Activated gamma-delta T cell treated with Interleukin-2 at 50 U/mL for 16 hours (primary cell): ENCODE results near the gene E2F1.

Experiments
- DNase-seq: peaks from one replicate; pipeline ENCODE4 v3.0.0-alpha.2; 2020

E2F1 gene

DNA sequence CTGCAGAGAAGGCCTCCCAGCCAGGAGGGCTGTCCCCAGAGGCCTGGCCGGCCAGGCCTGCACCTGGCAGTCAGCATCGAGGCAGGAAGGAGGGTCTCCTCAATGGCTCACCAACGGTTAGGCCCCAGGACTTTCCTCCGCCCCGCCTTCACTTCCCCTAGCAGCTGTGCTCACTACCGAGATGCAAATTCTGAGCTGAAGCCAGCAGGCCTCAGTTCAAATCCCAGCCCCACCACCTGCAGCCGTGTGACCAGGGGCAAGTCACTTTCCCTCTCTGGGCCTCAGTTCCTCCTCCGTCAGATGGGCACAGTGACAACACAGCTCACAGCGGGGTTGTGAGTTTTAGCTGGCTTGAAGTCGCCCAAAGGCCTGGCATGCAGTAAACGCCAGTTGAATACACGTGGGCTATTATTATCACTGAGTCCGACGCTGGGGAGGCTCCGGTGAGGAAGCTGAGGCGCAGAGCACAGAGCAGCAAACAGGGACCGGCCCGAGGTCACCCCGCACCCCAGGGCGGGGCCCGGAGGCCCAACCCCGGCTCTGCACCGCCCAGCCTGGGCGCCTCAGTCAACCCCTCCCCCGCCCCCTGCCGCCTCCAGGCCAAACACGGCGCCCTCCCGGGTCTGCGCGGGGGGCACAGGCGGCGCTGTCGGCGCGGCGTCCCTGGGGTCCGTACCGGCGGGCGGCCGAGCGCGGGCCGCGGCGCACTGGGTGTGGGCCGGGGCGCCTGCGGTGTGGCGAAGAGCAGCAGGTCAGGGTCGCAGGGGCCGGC, 671 bp downstream of the E2F1 start:
- no peak for DNase-seq

DNA sequence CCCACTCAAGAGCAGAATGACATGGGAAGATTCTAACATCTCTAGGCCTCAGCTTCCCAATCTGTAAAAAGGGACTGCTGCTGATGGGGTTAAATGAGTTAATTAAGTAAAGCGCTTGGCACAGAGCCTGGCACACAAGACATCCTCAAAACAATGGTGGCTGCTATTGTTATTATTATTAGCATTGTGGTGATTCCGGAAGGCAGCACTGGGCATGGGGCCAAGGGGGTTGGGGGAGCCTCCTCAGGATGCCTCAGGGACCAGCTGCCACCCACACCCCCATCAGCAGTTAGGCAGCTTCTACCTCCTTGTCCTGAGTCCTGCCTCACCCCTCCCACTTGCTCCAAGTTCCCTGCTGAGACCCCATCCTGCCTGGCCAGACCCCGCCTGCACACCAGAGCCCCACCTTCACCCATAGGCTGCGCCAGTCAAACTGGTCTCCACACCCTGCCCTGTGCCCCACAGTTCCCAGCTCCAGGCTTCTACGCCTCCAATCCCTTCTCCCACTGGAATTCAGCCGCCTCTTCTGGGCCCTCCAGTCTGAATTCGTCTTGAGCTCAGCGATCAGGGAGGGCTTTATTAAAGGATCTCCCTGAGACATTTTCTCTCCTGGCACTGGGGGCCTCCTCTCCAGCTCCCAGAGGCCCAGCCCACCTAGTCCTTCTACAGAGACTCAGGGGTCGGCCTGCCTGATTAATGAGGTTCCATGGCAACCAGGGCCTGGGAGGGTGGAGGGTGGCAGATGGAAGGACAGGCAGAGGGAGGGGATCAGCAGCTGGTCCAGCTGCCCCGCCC, 1.5 kb downstream of the E2F1 start:
- DNase-seq = no peak

DNA sequence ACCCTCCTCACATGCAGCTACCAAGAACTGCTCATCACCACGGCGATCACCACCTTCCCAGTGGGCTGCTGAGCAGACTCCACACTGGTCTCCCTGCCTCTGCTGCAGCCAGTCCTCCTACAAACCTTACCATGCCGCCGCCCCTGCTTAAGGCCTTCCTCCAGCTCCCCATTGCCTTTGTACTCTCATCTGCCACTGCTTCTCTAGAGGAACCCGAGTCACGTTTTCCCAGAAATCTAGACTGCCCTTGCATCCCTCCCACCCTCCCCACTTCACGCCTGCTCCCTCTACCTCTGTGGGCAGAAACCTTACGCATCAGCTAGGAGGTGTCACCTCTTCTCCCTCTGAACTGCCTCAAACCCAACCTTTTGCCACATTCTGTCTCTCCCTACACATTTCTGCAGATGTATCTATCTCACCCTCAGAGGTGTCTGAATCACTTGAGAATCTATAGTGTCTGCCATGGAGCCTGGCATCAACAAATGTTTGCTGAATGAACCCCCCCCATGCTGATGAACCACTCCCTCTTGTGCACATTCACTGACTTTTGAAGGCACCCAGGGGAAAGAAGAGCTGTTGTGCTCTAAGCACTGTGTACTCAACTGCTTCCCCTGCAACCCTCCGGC, 4.3 kb downstream of the E2F1 start:
- no peak for DNase-seq

DNA sequence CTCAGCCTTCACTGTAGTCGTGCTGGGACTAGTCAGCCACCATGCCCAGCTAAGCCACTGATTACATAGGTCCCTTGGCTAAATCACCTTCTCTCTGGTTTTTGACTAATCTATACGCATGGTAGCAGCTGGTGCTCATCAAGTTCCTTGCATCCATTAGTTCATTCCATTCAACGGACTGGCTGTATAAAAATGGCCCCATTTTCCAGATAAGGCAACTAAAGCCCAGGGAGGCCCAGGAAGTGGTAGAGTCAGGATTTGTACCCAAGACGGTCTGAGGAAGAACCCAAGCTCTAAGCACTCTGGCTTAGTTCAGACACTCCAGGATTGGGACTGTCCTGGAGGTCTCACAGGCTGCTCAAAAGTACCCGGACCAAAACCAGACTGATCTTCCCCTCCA, 4.9 kb downstream of the E2F1 start:
- DNase-seq = no peak

DNA sequence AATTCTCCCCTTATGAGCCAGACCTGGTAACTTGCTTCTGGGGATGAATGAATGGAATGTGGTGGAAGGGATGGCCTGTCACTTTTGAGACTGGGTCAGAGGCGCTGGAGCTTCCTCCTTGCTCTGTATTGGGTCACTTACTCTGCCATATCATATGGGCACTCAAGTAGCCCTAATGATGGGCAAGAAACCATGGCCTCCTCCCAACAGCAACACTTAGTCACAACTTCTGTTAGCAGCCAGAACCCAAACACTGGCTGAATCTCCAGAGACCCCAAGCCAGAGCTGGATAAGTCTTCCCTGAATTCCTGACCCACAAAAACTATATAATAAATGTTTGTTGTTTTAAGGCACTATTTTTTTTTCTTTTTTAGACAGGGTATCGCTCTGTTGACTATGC, 5.5 kb downstream of the E2F1 start:
- DNase-seq = no peak

DNA sequence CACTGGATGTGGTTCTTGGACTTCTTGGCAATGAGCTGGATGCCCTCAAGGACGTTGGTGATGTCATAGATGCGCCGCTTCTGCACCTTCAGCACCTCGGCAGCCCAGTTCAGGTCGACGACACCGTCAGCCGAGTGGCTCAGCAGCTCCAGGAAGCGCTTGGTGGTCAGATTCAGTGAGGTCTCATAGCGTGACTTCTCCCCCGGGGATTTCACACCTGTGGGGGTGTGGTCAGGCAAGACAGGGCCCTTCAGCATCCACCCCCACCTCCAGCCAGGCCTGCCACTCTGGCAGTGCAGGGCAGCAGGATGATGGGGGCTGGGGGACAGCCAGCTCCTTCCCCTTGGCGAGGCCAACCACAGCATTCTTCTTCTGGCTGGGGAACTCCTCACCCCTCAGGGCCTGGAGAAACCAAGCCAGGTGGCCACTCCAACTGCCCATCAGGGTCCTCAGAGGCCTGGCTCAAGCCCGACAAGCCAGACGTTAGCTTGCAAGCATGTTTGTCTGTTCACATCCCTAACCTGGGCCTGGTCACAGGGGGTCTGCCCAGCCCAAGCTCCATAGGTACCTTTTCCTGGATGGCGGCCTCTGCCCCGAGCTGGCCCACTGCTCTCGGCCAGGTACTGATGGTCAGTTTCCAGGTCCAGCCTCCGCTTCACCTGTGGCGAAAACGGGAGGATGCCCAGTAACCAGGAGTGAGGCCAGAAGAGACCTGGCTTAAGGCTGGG, 6.3 kb downstream of the E2F1 start:
- peak; percentile 66 for DNase-seq

DNA sequence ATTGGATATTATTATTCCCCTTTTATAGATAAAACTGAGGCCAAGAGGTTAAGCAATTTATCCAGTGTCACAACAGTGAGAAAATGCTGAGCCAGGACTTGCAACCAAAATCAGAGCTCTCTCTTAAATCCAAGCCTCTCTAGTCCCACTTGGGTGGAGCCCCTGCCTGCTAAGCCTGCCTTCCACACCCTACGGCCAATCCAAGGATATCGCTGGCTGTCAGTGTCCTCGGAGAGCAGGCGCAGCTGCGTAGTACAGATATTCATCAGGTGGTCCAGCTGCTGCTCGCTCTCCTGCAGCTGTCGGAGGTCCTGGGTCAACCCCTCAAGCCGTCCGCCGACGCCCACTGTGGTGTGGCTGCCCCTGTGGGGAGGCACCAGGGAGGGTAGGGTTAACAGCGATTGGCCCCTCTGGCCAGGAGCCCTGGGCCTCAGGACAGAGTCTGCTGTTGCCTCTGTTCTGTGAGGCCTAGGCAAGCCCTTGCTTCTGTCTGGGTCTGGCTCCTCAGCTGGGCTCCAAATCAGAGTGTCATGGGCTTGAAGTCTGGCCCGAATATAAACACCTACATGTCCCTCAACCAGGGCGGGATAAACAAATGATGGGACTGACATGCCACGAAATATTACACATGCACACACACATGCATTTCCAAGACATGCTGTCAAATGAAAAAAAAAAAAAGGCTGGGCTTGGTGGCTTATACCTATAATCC, 8.0 kb downstream of the E2F1 start:
- no peak for DNase-seq

DNA sequence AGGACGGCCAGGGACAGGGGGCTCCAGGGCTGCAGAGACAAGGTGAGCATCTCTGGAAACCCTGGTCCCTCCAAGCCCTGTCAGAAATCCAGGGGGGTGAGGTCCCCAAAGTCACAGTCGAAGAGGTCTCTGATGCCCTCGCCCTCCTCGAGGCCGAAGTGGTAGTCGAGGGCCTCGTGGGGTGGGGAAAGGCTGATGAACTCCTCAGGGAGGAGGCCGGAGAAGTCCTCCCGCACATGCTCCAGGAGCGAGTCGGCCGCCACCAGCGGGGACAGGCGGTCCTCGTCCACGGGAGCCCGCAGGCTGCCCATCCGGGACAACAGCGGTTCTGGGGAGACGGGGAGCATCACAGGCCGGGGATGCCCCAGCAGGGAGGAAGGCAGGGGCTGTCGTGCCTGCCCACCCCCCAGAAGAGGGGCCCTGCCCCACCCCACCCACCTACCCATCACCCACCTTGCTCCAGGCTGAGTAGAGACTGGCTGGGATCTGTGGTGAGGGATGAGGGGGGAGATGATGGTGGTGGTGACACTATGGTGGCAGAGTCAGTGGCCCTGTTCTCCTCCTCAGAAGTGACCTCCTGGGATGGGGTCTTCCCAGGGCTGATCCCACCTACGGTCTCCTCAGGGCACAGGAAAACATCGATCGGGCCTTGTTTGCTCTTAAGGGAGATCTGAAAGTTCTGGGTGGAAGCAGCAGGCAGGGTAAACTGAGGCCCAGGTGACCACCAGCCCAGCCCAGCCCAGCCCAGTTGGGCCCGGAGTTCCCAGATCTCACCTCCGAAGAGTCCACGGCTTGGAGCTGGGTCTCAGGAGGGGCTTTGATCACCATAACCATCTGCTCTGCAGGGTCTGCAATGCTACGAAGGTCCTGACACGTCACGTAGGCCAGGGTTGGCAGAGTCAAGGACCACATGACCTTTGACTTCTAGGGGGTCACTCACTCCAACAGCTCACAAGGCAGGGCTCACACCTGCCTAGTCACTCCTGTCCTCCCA, 9.2 kb downstream of the E2F1 start:
- no peak for DNase-seq

DNA sequence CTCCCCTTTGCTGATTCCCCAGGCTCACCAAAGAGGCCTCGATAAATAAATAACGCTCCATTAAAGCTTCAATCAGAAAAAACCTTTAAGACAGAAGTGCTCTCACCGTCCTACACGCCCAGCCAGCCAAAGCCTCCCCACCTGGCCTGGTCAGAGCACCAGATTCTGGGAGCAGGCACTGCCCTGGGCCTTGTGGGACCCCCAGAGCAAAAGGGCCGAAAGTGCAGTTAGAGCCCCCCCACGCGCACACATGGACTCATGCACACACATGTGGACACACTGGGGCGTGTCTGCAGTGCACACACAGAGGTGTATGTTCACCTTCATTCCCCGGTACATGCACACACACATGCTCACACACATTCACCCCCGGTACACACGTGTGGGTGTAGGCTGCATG, 10.1 kb downstream of the E2F1 start:
- no peak for DNase-seq

DNA sequence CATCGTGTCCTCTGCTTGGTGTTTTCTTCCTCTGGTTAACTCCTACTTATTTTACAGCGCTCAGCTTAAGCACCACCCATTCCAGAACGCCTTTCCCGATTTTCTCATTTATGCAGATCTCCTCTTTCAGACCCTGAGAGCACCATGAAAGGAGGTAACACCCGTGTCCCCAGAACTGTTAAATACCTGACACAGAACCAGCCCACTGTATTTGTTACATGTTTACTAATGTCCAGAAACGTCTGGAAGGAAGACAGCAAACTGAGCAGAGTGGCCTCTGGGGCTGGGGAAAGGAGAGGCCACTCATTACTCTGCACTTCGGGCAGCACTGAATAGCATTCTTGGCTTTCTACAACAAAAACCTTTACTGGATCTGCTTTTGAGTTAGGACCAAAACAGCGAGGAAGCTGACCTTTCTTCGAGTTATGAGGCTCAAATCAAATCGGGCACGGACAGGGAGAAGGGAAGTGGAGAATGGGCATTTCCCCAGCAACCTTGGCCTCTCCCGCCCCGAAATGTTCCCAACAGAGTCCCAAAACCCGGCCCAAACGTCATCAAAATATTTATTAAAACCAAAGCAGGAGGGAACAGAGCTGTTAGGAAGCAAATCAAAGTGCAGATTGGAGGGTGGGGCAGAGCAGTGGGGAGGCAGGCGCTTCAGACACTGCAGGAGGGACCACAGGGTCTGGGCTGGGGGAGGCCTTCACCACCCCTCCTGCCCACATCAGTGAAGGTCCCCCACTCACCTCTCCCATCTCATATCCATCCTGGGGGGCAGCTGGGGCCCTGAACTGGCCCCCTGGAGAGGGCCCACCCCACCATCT, 10.8 kb downstream of the E2F1 start:
- no peak for DNase-seq

DNA sequence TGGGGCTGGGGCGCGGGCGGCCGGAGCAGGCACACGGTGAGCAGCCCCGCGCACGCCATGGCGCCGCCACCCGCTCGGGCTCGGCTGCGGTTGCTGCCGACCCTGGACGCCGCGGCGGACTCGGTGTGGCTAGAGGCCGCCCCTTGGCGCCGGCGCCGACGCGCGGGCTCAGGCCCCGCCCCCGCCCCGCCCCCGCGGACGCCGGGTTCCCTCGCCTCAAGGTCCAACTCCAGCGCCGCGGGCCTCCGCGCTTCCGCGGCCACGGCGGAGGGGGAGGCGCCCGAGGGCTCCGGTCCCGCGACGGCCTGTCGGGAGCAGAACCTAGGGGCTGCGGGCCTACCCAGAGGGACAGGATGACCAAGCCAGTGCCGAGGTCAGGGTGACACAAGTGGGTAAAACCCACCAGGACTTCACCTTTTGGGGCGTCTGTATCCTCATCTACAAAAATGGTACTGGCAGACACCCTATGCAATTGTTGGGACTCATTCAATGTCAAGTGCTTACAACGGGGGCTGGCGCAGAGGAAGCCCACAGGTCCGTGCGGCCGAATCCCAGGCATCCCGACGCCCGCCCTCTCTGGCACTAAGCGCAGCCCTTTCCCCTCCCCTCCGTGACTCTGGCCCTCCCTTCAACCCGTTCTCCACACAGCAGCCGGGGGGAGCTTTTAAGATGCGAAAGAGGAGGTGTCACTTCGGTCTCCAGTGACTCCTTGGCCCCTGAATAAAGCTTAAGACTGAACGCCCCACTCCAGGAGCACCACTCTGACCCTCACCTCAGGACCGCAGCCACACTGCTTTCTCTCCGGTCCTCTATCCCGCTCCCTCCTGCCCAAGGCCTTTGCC, 11.7 kb downstream of the E2F1 start, which contains the start of gene NECAB3:
TSS of gene NECAB3 (minus strand) at position 135 of the 842 bp plus-strand sequence. CDS start at position 59, 76 bp downstream.
- peak; percentile 51 for DNase-seq

DNA sequence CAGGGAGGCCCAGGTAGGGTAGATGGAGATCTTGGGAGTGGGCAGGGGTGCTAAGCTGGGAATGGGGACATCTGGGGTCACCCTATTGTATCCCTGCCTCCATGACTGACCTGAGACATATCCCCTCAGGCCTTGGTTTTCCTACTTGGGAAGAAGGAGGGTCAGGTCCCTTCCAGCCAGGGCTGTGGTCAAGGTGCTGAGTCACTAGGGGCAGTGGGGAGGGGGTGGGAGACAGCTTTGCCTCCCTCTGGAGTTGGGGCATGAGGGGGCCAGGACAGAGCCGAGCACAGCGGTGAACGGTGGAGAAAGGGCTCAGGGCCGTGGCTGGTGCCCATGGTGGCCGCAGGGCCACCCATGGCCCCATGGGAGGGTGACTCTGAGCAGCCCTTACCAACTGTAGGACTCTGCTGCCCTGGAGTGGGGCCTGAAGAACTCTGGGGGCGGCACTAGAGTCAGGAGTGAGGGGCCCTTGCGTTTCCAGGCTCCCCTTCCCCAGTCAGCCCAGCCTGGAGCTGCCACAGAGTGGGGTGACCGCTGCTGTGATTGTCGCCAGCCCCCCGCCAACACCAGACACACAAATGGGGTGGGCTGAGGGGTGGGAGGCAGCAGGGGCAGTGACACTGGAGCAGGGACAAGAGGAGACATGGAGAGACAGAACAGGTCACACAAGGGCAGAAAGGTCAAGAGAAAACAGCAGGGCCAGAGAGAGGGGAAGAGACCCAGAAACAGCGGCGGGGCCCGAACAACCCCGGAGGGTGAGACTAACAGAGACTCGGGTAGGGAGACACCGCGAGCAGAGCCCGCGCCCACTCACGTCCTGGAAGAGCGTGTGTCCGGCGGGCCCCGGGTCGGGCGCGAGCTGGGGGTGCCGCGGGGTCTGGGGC, 12.5 kb downstream of the E2F1 start:
- DNase-seq = no peak

DNA sequence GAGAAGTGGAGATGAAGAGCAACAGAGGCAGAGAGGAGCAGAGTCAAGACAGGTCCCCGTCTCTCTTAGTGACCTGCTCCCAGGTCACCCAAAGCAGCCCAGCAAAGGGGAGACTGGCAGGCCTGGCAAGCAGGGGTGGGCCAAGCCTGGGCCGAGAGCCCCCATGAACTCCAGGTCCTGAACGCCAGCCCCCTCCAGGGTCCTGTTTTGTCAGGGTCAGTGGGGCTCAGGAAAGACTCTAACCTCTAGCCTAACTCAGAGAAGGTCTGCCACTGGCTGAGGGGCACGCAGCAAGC, 13.1 kb downstream of the E2F1 start:
- no peak for DNase-seq

DNA sequence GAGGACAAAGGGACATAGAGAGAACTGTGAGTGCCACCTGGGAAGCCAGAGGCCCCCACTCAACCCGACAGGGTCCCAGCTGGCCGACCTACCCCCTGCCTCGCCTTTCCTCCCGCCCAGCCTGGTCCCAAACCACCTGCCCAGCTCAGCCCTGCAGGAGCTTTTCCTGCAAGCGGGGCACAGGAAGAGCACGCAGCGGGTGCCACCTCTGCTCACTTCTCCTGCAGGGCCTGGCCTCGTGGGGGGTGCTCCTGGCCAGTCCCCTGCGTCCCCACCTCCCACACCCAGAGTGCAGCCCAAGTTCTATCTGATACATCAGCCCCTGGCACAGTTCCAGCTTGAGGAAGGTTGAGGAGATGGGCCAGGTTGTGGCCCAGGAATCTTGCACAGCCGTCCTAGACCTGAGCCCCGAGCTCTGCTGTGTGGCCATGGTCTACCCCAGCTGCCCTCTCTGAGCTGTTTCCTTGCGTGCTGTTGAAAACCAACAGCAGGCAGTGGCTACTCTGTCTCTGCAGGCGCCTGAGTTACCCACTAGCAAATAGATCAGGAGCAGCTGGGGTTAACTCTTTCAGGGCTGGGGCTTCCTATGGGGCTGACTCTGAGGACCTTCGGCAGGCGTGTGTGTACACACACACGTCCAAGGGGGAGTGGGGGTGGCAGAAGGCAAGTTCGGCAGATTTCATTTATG, 13.6 kb downstream of the E2F1 start:
- DNase-seq = no peak

DNA sequence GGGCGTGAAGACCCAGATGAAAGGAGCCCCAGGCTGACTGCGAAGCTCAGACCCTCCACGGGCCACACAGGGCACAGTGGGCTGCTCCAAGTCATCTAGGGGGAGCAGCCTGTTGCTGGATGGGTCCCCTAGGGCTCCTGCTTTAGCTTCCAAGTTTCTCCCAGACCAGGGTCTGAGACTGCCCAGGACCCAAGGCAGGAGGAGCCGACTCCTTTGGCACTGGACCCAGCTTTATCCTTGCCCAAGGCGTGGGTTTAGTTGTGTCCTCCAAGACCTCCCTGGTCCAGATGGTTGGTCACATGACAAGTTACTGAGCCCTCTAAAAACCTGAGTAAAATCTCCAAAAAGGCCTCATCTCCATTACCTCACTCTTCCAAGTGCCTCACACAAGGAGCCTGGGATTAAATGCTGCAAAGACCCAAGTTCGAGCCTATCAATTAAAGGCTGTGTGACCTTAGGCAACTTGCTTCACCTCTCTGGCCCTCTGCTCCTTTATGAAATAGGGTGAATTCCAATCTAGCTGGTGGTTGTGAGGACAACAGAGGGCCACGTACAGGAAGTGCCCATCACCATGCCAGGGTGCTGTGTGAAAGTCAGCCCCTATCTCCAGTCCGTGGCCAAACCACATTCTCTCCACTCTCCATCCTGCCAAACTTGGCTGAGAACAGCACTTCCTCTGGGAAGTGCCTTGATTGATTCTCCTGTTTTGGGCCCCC, 14.5 kb downstream of the E2F1 start:
- DNase-seq = no peak

DNA sequence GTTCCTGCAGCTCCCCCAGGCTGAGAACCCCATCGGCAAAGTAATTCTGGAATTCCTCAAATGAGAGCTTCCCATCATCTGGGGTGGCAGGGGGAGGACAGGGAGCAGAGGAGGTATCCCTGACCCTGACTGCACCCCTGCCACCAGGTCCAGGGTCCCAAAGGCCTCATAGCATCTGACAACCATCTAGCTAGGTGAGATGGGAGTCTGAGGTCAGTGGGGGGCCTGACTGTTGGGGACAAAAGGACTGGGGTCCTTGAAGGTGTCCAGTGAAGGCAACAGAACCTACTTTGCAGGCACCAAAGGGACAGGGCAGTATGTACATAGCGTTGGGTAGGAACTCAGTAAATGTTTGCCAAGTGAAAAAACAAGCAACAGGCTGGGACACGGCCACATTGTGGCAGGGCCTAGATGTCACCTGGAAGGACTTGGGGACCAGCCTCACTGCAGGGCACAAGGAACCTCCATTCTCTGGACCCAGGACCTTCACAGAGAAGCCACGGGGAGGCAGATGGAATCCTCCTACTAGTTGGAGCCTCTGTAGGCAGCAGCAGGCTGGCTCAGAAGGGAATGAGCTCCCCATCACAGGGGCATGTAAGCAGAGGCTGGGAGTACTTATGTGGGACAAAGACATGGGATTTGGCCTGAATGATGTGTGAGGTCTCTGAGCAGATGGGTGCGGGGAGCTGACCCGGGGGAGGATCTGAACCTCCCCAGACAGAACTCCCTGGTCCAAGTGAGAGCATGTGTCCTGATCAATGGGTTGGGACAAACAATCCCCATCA, 15.3 kb downstream of the E2F1 start:
- no peak for DNase-seq
